ENCODE measurements around the gene CEBPZ.
"Not testable (repeated sequence)": the region's sequence is repeated elsewhere in the genome, so short reads cannot be mapped to it uniquely, and the experiment has no call there.

CEBPZ gene

DNA sequence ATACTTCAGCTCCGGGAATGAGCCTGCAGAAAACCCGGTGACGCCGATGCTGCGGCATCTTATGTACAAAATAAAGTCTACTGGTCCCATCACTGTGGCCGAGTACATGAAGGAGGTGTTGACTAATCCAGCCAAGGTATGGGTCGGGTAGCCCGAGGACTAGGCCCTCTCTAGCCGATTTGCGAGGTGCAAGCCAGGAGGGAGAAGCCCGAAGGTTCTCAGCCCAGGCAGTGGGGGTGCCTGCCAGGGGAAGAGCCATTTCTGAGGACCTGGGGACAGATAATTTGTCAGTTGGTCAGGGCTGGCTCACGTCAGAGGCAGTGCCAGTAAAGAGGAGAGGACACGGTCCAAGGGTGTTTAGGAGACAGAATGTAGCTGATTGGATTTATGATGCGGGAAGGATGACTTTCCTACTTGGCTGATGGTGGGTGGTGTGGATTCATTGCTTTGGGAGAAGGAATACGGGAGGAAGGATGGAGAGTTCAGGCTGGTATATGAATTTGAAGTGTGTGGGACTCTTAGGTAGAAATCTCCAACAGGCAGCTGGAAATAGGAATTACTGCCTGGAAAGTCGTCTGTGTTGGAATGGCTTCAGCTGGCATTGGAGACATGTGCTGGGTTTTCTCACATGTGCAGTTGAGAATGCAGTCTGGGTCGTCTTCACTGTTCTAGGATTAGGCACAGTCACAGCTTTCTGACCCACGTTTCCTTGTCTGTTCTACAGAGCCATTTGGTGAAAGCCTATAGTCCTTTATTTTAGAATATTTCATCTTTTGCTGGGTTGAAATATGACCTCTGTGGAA, 936 bp upstream of the CEBPZ start:
- Histone ChIP-seq H3K9me3 (ENCODE audit: control insufficient read depth, insufficient read depth, low read length) (no peaks in the 10 kb centered on the region), H3K9ac (ENCODE audit: low read depth, low read length) (peak overlapping the region; percentile 92), H3K4me1 (ENCODE audit: insufficient read depth, low read length) (peaks cover 17% of the 10 kb centered on the region), H3K36me3 (ENCODE audit: insufficient read depth, low read length) (peaks cover 22% of the 10 kb centered on the region)

DNA sequence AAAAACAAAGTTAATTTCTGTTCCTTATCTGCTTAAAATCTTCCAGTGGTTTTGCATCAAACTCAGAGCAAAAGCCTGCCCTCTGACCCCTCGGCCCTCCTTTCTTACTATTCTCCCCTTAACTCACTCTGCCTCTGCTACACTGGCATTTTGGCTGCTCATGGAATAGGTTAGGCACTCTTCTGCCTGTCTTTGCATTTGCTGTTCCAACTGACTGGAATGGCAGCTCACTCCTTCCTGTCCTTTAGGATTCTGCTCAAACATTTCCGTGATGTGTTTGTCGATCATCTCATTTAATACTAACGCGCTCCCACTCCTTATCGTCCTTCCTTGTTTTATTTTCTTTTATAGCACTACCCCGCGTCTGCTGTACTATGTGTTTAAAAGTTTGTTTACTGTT, 815 bp downstream of the CEBPZ start:
- H3K9ac ChIP-seq (ENCODE audit: low read depth, low read length) = peak overlapping the region; percentile 92
- H3K4me1 ChIP-seq (ENCODE audit: insufficient read depth, low read length) = peaks cover 23% of the 10 kb centered on the region
- H3K9me3 ChIP-seq (ENCODE audit: control insufficient read depth, insufficient read depth, low read length) = no peaks in the 10 kb centered on the region
- H3K36me3 ChIP-seq (ENCODE audit: insufficient read depth, low read length) = peaks cover 27% of the 10 kb centered on the region

DNA sequence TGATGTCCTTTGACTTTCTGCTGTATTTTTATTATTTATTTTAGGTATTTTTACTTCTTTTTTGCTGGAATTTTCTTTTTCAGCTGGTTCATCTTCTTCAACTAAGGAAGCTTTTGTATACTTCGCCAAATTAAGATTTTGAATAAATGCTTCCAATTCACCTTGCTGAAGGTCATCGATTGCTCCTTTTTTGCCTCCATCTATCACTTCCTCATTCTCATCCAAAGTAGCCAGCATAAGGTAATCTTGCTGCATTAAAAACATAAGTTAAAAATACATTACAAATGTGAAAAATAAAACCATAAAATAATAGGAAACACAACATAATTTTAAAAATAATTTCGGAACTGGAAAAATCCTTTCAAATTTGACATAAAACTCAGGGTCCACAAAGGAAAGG, 2.6 kb downstream of the CEBPZ start:
- peaks cover 30% of the 10 kb centered on the region for H3K4me1 ChIP-seq (ENCODE audit: insufficient read depth, low read length)
- H3K9ac ChIP-seq (ENCODE audit: low read depth, low read length) = no peak overlapping the region
- peaks cover 23% of the 10 kb centered on the region for H3K36me3 ChIP-seq (ENCODE audit: insufficient read depth, low read length)

DNA sequence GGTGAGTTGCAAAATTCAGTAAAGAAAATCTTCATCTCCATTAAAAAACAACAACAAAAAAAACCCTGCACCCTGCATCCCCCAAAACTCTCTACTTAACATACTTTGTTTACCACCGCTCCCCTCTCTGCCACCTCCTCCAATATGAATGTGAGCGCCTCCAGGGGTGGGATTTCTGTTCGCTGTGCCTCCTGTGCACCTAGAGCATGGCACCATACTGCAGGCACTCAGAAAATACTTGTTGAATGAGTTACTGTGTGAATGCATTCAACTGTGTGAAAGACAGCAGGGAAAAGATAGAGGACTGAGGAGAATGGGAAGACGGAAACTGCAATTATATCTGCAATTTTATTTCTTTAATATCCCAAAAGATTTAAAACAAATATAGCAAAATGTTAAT, 4.5 kb downstream of the CEBPZ start:
- Histone ChIP-seq H3K36me3 (ENCODE audit: insufficient read depth, low read length) (peaks cover 31% of the 10 kb centered on the region), H3K9ac (ENCODE audit: low read depth, low read length) (peak overlapping the region; percentile 30), H3K4me1 (ENCODE audit: insufficient read depth, low read length) (peaks cover 27% of the 10 kb centered on the region), H3K9me3 (ENCODE audit: control insufficient read depth, insufficient read depth, low read length) (no peaks in the 10 kb centered on the region)

More for the DNA sequence above, 2.6 kb downstream of the CEBPZ start:
- no peaks in the 10 kb centered on the region for H3K9me3 ChIP-seq (ENCODE audit: control insufficient read depth, insufficient read depth, low read length)

DNA sequence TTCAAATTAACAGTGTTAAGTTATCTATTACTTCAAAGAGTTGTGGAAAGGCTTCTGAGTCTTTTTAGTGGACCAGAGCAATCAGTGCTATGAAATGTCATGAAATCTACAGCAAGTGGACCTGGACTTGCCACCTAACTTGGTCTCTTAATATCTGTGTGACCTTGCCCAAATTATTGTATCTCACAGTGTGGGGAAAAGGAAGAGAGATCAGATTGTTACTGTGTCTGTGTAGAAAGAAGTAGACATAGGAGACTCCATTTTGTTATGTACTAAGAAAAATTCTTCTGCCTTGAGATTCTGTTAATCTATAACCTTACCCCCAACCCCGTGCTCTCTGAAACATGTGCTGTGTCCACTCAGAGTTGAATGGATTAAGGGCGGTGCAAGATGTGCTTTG, 6.3 kb downstream of the CEBPZ start:
- not testable (repeated sequence) for H3K9me3 ChIP-seq (ENCODE audit: control insufficient read depth, insufficient read depth, low read length)
- Histone ChIP-seq H3K4me1 (ENCODE audit: insufficient read depth, low read length) (peaks cover 27% of the 10 kb centered on the region), H3K36me3 (ENCODE audit: insufficient read depth, low read length) (peaks cover 45% of the 10 kb centered on the region), H3K9ac (ENCODE audit: low read depth, low read length) (peak overlapping the region; percentile 17; the same call in 1 of the 2 replicates)

DNA sequence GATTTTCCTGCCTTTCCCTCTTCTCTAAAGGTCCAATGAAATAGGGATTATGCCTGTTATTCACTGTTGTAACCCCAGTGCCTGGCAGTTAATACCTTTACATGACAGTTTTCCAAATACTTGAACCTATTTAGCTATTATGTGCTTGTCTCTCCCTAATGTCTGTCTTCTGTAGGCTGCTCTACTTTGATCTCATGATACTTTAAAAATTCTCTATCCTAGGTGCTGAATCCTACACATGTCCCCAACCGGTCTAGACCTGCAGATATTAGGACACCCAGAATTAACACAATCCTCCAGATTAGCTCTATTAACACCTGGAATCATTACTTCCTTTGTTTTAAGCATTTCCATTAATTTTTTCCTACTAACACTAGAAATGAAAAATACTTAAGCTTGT, 7.3 kb downstream of the CEBPZ start:
- no peaks in the 10 kb centered on the region for H3K9me3 ChIP-seq (ENCODE audit: control insufficient read depth, insufficient read depth, low read length)
- H3K9ac ChIP-seq (ENCODE audit: low read depth, low read length) = no peak overlapping the region
- peaks cover 46% of the 10 kb centered on the region for H3K36me3 ChIP-seq (ENCODE audit: insufficient read depth, low read length)
- peaks cover 27% of the 10 kb centered on the region for H3K4me1 ChIP-seq (ENCODE audit: insufficient read depth, low read length)

DNA sequence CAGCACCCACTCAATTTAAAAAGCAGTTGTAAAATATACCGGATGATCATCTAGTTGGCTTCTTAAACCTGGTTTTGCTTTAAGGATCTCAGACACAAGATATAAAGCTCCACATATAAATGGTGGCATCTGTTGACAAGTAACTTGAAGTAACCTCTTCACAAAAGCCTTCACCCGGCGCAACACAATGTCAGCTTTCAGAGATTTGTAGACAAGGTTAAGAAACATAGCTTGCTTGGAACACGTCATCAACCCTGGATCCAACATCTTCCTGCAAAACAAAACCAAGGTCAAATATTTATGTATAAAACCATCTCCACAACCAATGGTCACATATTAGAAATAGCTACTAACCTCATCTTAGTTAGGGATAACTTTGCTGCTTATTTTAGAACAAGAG, 8.3 kb downstream of the CEBPZ start:
- peaks cover 44% of the 10 kb centered on the region for H3K36me3 ChIP-seq (ENCODE audit: insufficient read depth, low read length)
- H3K4me1 ChIP-seq (ENCODE audit: insufficient read depth, low read length) = peaks cover 21% of the 10 kb centered on the region
- no peak overlapping the region for H3K9ac ChIP-seq (ENCODE audit: low read depth, low read length)
- H3K9me3 ChIP-seq (ENCODE audit: control insufficient read depth, insufficient read depth, low read length) = no peaks in the 10 kb centered on the region

DNA sequence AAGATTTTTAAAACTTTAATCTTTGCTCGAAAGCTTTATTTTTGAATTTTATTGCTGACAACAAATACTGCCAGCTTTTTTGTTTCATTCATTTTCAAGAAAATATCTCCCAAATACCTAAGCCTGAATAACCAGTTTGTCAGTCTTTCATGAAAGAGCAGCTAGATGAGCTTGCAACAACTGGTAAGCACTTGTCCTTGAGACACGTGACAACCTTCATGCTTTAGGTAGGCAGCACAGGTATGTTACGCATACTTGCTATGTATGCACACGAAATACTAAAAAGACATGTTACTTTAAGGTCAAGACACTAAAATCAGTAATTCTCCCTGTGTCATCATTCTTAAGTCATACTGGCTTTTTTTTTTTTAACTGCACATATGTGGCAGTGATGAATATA, 12.3 kb downstream of the CEBPZ start:
- H3K36me3 ChIP-seq (ENCODE audit: insufficient read depth, low read length) = peaks cover 47% of the 10 kb centered on the region
- no peak overlapping the region for H3K9ac ChIP-seq (ENCODE audit: low read depth, low read length)
- H3K9me3 ChIP-seq (ENCODE audit: control insufficient read depth, insufficient read depth, low read length) = no peaks in the 10 kb centered on the region
- no peaks in the 10 kb centered on the region for H3K4me1 ChIP-seq (ENCODE audit: insufficient read depth, low read length)

DNA sequence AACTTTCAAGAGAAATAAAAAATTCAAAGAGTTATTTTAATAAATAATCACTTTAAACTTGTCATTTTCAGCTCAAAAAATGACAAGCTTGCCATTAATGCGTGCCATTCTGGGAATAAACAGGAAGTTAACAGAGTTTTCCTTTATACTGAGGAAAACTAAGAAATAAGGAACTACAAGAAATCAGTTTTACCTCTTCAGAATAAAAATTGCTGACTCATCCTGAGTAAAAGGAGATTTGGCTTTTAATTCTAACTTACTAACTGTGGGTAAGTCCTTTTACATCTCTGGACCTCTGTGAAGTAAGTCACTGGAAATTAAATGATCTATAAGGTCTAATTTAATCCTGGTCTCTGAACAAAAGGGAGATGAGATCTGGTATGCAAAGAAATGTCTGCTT, 16.1 kb downstream of the CEBPZ start:
- Histone ChIP-seq H3K9ac (ENCODE audit: low read depth, low read length) (no peak overlapping the region), H3K9me3 (ENCODE audit: control insufficient read depth, insufficient read depth, low read length) (peaks cover 3% of the 10 kb centered on the region; the same call in 1 of the 2 replicates), H3K36me3 (ENCODE audit: insufficient read depth, low read length) (peaks cover 39% of the 10 kb centered on the region), H3K4me1 (ENCODE audit: insufficient read depth, low read length) (no peaks in the 10 kb centered on the region)

DNA sequence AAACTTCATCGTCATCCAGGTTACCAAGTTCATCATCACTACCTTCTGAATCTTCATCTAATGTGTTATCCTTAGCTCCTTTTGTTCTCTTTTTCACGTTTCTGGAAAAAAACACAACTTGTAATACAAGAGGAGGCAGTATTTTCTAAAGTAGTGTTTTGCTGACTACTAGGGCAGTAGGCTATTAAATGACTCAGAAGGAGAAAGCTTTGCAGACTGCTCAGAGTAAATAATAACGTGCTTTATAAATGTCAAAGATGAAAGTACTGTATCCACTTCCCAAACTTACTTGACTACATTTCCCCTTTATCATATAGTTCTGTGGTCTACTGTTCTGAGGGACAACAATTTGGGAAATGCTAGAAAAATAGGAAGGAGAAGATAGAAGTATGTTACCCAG, 19.5 kb downstream of the CEBPZ start:
- H3K4me1 ChIP-seq (ENCODE audit: insufficient read depth, low read length) = no peaks in the 10 kb centered on the region
- H3K9ac ChIP-seq (ENCODE audit: low read depth, low read length) = no peak overlapping the region
- H3K36me3 ChIP-seq (ENCODE audit: insufficient read depth, low read length) = peaks cover 51% of the 10 kb centered on the region
- peaks cover 17% of the 10 kb centered on the region for H3K9me3 ChIP-seq (ENCODE audit: control insufficient read depth, insufficient read depth, low read length)

DNA sequence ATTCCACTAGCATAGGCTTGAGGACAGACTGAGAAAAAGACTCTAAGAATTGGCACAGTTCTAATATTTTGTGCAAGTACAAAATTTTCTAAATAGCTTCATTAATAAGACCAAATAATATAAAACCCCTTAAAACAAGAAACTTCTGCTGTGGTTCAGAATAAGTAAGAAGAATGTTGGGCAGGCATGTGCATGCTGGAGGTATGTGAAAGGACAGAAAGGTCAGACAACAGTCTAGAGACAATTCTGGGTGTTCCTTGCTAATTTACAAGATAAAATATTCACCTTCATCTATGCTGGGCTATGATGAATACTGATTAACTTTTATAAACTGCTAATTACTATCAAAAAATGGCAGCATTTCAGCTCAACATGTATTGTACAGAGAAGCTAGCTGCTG, 20.2 kb downstream of the CEBPZ start:
- Histone ChIP-seq H3K4me1 (ENCODE audit: insufficient read depth, low read length) (peaks cover 4% of the 10 kb centered on the region), H3K9me3 (ENCODE audit: control insufficient read depth, insufficient read depth, low read length) (peaks cover 24% of the 10 kb centered on the region), H3K36me3 (ENCODE audit: insufficient read depth, low read length) (peaks cover 52% of the 10 kb centered on the region), H3K9ac (ENCODE audit: low read depth, low read length) (no peak overlapping the region)

DNA sequence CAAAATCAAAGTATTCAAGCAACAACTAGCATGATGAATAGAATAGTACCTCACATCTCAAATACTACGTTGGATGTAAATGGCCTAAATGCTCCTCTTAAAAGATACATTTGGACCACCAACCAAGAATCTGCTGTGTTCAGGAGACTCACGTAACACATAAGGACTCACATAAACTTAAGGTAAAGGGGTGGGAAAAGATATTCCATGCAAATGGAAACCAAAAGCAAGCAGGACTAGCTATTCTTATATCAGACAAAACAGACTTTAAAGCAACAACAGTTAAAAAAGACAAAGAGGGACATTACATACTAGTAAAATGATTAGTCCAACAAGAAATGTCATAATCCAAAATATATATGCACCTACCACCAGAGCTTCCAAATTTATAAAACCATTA, 24.6 kb downstream of the CEBPZ start:
- H3K9ac ChIP-seq (ENCODE audit: low read depth, low read length) = not testable (repeated sequence)
- Histone ChIP-seq H3K36me3 (ENCODE audit: insufficient read depth, low read length) (peaks cover 43% of the 10 kb centered on the region), H3K4me1 (ENCODE audit: insufficient read depth, low read length) (peaks cover 13% of the 10 kb centered on the region), H3K9me3 (ENCODE audit: control insufficient read depth, insufficient read depth, low read length) (peaks cover 29% of the 10 kb centered on the region)

DNA sequence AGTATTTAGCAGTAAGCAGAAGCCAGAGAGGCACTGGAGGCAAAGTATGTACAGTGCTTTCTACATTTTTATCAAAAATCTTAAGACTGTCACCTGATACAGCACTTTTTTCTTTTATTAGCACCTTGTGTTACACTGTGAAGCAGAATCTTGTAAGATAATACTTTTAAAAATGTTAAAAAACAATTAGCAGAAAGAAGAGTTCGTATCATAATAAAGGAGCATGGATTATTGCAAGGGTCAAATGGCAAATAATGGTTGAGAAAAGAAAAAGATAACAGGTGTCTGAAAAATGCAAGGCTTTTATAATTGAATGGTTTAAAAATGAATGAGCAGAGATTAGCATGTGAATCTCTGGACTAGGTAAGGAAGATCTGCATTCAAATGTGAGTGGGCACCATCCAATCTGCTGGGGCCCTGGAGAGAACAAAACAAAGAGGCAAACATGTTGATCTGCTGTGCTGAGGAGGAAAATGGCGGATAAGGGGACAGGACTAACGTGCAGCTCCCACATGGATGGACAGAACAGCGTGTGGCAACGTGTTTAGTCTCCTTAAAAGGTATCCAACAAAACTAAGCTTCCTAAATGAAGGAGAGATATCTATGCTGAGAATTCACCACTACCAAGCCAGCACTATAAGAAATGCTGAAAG, 25.6 kb downstream of the CEBPZ start:
- H3K36me3 ChIP-seq (ENCODE audit: insufficient read depth, low read length) = peaks cover 34% of the 10 kb centered on the region
- H3K9ac ChIP-seq (ENCODE audit: low read depth, low read length) = no peak overlapping the region; the same call in 1 of the 2 replicates
- H3K9me3 ChIP-seq (ENCODE audit: control insufficient read depth, insufficient read depth, low read length) = peaks cover 29% of the 10 kb centered on the region
- peaks cover 13% of the 10 kb centered on the region for H3K4me1 ChIP-seq (ENCODE audit: insufficient read depth, low read length)

DNA sequence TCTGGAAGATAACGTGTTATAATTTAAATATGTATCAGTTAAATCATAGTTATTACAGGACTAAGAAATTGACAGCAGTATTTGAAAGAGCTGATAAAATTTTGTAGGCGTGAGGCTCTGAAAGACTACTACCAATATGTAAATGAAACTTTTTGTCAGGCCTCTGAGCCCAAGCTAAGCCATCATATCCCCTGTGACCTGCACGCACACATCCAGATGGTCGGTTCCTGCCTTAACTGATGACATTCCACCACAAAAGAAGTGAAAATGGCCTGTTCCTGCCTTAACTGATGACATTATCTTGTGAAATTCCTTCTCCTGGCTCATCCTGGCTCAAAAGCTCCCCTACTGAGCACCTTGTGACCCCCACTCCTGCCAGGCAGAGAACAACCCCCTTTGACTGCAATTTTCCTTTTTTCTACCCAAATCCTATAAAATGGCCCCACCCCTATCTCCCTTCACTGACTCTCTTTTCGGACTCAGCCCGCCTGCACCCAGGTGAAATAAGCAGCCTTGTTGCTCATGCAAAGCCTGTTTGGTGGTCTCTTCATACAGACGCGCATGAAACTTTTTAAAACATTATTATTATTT, 26.2 kb downstream of the CEBPZ start:
- Histone ChIP-seq H3K36me3 (ENCODE audit: insufficient read depth, low read length) (peaks cover 29% of the 10 kb centered on the region), H3K4me1 (ENCODE audit: insufficient read depth, low read length) (peaks cover 14% of the 10 kb centered on the region), H3K9me3 (ENCODE audit: control insufficient read depth, insufficient read depth, low read length) (peaks cover 26% of the 10 kb centered on the region)
- H3K9ac ChIP-seq (ENCODE audit: low read depth, low read length) = not testable (repeated sequence)

DNA sequence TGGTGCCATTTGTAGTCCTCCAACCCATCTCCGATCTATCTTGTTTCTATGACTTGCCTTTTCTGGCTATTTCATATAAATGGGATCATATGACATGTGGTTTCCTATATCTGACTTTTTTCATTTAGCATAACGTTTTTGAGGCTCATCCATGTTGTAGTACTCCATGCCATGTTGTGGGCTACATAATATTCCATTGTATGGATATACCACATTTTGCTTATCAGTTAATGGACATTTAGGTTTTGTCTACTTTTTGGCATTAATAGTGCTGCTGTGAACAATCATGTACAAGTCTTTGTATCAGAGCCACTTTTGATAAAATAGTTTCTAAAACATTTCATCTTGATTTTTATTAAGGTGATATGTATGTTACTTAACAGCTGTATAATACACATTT, 27.7 kb downstream of the CEBPZ start:
- Histone ChIP-seq H3K9me3 (ENCODE audit: control insufficient read depth, insufficient read depth, low read length) (peaks cover 15% of the 10 kb centered on the region), H3K36me3 (ENCODE audit: insufficient read depth, low read length) (peaks cover 17% of the 10 kb centered on the region), H3K4me1 (ENCODE audit: insufficient read depth, low read length) (peaks cover 25% of the 10 kb centered on the region), H3K9ac (ENCODE audit: low read depth, low read length) (no peak overlapping the region)
